ENCODE data around the gene MRS2. TPM values are rescaled to one million over a fixed set of nuclear protein-coding genes. Genes with fewer than 3 reads are reported as not detected.

The MRS2 gene, protein sequence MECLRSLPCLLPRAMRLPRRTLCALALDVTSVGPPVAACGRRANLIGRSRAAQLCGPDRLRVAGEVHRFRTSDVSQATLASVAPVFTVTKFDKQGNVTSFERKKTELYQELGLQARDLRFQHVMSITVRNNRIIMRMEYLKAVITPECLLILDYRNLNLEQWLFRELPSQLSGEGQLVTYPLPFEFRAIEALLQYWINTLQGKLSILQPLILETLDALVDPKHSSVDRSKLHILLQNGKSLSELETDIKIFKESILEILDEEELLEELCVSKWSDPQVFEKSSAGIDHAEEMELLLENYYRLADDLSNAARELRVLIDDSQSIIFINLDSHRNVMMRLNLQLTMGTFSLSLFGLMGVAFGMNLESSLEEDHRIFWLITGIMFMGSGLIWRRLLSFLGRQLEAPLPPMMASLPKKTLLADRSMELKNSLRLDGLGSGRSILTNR
- total RNA-seq = 28.6 TPM

DNA sequence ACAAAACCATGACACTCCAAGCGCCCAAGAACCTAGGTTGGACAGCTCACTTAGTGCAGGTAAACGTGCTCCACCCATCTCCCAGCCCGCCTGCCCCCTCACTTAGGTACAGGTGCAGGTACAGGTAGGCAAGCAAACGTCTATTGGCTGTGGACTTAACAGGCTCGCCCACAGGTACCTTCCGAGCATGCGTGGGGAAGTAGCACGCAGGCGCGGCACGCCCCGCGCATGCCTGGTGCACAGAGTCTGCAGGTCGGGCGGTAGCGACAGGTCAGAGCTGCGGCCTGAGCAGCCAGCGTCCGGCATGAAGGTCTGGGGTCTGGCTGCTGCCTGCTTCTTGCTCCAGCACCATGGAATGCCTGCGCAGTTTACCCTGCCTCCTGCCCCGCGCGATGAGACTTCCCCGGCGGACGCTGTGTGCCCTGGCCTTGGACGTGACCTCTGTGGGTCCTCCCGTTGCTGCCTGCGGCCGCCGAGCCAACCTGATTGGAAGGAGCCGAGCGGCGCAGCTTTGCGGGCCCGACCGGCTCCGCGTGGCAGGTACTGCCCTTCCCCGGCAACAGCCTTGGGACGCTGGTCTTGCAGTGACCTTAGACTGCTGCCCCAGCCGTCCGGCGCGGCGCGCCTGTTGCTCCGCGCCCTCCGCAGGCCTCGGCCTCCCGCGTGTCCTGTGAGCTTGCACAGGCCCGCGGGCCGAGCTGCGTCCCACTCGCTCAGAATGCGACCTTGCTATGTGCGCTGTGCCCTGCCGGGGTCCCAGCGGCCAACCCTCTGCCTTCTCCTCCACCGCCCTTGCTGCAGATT is at the start of gene MRS2:
TSS of gene MRS2 (plus strand) at position 240 of the 804 bp plus-strand sequence. CDS start at position 351, 111 bp downstream.

DNA sequence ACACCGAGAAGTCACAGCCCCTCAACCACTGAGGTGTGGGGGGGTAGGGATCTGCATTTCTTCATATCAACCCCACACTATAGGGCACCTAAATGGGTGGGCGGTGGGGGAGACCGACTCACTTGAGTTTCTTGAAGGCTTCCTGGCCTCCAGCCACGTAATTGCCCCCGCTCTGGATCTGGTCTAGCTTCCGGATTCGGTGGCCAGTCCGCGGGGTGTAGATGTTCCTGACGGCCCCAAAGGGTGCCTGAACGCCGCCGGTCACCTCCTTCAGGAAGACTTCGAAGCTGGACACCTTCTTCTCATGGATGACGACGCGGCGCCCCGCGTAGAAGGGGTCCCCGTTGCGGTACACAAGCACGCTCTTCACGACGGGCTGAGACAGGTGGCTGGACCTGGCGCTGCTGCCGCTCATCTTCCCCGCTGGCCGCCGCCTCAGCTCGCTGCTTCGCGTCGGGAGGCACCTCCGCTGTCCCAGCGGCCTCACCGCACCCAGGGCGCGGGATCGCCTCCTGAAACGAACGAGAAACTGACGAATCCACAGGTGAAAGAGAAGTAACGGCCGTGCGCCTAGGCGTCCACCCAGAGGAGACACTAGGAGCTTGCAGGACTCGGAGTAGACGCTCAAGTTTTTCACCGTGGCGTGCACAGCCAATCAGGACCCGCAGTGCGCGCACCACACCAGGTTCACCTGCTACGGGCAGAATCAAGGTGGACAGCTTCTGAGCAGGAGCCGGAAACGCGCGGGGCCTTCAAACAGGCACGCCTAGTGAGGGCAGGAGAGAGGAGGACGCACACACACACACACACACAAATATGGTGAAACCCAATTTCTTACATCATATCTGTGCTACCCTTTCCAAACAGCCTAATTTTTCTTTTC is 45.2 kb upstream of the MRS2 start, which contains the start of gene DCDC2:
TSS of gene DCDC2 (minus strand) at position 724 of the 883 bp plus-strand sequence. CDS start at position 415, 309 bp downstream.

Small RNA genes lying within 50 kb of the gene (small RNA-seq; reads per million reads assigned to genes)
- not detected for gene RNU6-391P (ENCODE audit: low replicate concordance)

Other genes with a start within 250 kb of the MRS2 start
- 84.9 TPM for gene DCDC2, start 44.9 kb upstream of the MRS2 start, total RNA-seq
- gene GPLD1, start 86.6 kb downstream of the MRS2 start, total RNA-seq = 3.9 TPM
- gene ALDH5A1, start 92.0 kb downstream of the MRS2 start, total RNA-seq = 21.0 TPM
- 0.29 TPM for gene KIAA0319, start 243.3 kb downstream of the MRS2 start, total RNA-seq

Measured in metanephros (tissue), 2 donors.